Activated CD4-positive, CD25-positive, alpha-beta regulatory T cell (primary cell): Measurements from ENCODE around the gene TCF12.
"Not testable (repeated sequence)": the region's sequence is repeated elsewhere in the genome, so short reads cannot be mapped to it uniquely, and the experiment has no call there.

Experiments
- DNase-seq, 4 experiments: peaks; one replicate each; lab custom pipeline; 2025; lab: John Stamatoyannopoulos, UW

The TCF12 gene

DNA sequence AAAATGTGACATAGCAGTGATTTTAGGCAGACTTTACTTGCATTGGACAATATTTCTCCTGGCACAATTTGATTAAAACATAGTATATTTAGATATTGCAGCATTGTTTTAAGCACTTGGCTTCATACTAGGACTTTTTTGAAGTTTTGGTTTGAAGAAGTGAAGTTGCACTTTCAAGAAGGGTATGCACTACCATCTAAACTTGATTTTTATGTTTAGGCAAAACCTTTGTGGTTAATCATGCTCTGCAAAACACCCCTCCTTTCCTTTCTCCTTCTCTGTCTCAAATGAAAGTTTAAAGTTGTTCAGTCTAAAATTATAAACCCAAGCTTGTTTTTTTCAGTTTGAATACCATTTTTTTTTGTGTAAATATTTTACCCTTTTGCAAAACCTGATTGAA is 173.8 kb downstream of the TCF12 start:
- DNase-seq: no peak

DNA sequence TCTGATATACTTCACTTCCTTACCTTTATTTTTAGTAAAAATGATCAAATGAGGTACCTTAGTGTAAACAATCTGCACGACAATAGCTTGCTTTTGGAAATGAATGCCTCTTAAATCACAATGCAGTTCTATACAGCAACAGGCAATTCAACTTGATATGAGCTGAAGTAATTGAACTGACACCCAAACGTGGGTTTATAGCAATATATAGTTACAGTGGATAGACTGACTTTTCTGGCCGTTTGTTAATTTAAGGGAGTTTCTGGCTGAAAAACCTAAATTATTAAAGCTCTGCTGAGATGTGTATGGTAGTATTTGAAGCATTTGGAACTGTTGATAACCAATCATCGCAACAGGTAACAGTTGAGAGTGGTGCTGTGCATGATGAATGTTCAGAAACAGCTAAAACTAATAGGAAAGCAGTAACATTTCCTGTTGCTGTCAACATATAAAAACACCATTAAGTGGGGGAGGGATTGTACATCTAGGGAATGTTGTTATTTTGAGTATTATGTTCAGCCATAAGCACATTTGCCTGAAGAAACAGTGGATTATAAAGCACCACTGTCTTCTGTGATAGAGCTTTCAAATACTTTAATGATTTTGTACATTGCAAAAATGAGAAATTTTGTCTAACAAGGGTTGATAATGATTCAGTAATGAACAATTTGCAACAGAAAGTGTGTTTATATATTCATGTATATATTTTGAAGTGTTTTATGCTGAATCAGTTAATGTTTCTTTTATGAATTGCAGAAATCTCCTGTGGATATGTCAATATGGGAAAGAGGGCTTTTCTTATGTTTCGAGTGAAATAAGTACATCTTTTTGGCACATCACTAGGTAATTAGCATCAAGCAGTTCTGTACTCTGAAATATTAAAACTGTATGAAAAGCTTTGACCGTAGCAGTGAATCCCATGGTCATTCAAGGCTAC is 176.1 kb downstream of the TCF12 start:
- DNase-seq: no peak

DNA sequence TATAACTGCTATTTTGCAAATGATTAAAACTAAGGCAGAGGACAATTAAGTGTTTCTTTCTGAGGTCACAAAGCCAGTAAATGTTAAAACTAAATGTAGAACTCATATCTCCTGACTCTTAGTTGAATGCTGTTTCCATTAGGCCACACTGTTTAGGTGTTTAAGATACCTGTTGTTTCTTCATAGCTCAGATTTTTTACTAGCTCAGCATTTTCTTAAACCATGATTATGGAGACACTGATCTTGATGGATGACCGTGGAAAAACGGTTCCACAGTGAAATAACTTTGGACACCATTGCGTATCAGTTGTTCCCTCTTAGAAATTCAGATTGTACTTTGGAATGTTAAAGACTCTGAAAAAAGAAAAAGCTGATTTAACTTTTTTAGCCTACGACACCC is 177.5 kb downstream of the TCF12 start:
- no peak for DNase-seq

DNA sequence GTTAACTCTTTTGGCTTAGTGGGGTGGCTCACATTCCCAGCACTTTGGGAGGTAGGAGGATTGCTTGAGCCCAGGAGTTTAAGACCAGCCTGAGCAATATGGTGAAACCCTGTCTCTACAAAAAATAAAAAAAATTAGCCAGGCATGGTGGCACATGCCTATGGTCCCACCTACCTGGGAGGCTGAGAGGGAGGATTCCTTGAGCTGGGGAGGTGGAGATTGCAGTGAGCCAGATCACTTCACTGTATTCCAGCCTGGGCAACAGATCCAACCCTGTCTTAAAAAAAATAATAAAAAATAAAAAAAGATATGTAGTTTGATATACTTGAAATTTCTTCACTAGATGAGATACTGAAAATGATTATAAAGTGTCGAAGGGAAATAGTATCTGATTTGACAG is 178.8 kb downstream of the TCF12 start:
- DNase-seq: no peak

DNA sequence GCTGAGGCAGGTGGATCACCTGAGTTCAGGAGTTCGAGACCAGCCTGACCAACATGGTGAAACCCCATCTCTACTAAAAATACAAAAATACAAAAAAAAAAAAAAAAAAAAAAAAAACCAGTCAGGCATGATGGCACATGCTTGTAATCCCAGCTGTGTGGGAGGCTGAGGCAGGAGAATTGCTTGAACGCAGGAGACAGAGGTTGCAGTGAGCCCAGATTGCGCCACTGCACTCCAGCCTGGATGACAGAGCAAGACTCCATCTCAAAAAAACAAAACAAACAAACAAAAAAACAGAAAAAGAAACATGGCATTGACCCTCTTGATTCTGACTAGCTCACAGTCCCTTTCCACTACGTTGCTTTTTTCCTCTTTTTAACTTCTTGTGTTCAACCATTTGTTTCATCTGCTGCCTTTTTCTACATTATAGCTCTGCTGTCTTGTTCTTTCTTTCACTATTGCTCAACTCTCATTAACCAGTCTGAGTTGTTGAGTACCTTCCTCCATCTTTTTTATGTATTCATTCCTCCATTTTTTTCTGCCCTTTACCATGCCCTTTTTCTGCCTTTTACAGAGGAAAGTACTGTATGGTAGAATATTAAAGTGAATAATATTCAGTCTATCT is 179.6 kb downstream of the TCF12 start:
- not testable (repeated sequence) for DNase-seq

DNA sequence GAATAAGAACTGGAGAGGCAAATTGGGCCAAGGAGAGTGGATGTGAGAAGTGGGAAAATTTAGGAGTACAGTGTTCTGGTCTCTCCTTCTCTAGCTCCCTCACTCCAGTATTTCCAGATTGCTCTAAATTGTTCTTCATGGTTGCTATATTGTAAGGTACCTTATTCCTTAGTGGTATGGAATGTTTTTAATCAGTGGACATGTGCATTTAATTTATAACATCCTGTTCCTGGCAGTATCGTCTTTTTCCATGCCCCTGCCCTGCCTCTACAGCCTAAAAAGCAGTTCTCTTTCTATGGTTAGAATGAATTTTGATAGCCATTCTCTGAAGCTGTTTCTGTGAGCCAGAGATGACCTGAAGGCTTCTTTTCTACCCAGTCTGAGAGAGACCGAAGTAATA is 180.5 kb downstream of the TCF12 start:
- DNase-seq: no peak

DNA sequence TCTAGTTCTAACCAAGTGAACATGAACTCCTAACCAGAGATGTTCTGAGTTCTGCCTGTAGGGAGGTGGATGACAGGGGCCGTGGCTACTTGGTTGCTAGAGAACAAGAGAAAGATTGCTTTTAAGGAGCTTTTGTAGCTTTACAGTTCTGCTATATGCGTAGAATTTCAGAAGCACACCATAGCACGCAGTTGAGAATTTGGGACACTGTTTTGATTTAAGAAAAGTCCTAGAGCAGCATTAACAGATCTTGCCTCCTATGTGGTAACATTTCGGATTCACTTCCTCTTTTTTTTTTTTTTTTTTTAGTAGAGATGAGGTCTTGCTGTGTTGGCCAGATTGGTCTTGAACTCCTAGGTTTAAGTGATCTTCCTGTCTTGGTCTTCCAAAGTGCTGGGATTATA is 181.7 kb downstream of the TCF12 start:
- DNase-seq: no peak

DNA sequence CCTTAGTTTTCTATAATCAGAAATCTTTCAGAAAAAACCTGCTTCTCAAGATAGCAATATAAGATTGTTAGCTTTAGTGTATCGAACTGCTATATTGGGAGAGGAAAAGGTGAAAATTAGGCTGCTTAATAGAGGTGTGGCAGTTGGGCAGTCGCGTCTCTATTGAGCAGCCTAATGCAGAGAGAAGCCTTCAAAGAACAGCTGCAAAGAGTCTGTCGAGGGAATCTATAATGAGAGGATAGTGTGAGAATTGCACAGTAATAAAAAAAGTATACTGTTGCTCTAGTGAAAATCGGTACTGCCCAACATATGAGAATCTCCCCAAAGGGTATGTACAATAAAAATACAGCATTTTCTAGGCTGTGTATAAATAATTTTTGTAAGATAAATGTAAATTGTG is 184.4 kb downstream of the TCF12 start:
- no peak for DNase-seq

DNA sequence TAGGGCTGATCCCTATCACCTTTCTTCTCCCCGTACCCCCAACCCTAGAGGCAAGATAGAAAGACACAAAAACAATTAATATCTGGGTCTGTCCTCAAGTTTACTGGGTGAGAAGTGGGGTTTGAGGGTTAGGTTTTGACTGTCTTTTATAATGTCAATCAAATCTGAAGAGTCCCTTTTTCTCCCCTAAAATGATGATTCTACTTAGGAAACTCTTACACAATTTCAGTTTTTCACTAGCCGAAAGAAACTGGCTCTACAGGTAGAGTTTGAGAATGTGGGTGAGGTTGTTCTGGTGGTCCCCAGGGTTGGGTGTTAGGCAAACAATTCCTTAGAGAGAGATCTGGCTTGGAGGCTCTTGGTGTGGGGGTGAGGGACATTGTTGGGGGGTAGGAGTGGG is 189.9 kb downstream of the TCF12 start:
- DNase-seq: no peak

DNA sequence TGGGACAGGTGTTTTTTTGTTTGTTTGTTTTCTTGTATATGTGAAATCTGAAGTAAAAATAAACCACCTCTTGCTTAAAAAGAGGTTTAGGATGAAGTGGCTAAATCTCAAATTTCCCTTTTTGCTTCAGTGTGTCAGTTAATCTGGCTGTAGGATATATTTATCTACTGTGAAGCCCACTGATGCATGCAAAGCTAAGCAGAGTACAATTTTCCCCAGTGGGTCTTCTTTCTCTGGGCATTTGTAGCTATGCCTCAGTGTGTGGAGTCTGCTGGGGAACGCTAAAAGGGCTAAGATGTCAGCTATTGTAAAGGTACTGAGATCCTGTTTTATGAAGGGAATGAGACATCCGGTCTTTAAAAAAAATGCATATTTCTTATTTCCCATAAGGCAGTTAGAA is 190.6 kb downstream of the TCF12 start:
- DNase-seq: no peak

DNA sequence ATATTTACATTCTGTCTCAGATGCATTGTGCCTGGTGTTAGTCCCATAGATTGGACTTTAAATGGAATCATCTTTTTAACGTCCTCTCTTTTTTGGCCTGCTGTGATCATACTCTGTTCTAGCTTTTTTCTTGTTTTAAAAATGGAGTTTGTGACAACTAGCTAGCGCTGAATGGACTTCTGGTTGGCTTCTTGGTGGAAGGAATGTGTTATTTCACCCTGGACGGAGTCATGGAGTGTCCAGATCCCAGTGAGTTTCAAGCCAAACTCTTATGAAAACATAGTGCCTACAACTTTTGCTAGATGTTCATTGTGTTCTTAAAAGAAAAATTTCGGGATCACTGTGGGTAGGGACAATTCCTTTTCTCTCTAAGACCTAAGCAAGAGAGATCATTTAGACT is 192.6 kb downstream of the TCF12 start:
- DNase-seq: no peak

DNA sequence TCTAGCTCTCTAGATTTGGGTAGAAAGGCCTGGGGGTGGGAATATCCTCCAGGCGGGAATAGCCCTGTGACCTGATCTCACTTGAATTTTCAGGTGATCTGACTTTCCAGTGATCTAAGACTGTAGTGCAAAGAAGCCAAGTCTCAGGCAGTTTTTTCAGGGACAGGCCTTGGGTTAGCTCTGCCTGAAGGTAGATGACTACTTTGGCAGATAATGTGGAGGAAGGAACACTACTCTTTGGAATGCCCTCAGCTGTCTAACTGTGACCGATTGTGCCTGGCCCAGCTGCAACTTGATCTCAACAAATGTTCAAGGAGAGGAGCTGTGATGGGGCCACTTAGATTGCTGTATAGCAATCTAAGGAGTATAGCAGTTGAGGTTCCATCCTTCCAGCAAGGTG is 193.7 kb downstream of the TCF12 start:
- DNase-seq: no peak

DNA sequence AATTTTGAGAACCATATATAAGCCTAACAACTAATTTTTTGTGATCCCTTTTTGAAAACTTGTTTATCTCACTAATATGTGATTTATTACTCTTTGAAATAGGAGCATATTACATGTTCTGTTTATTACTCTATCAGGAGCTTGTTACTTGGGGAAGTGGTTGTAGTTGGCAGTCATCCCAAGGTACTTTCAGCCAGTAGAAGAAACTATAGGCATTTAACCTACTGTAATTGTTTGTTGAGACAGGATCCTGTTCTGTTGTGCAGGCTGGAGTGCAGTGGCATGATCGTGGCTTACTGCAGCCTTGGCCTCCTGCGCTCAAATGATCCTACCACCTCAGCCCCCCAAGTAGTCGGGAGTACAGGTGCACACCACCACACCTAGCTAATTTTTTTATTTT is 195.6 kb downstream of the TCF12 start:
- DNase-seq: no peak

DNA sequence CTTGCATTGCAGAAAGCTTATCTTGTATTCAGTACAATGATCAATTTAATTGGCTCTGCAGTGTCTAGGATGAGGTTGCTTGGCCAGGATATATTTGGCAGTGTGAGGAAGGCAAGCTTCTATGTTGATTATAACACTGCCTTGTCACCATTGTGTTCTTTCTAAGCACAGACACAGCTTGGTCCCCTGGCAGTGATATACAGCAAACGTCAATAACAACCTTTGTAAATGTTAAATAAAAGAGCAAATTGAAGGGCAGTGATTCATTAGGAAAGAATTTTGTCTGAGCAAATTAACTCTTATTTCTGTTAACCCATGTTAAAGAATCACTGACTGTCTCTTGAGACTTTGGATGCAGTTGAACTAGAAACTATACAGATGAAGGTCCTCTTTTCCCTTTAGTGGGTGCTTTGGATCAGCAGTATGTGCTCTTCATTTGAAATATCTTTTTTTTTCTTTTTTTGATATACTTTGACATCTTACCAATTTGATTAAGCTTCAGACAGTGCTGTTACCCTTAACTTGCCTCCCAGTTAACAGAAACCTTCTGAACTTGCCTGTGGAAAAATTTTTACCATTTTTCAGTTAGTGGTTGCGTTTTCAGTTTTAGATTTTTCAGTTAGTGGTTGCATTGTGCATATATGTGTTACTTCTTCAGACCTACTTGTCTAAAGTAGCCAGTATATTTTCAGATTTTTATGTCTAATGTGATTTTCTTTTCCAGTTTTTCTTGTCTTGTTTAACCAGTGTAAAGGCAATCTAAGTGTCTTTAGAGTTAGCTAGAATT is 199.8 kb downstream of the TCF12 start:
- DNase-seq: no peak

DNA sequence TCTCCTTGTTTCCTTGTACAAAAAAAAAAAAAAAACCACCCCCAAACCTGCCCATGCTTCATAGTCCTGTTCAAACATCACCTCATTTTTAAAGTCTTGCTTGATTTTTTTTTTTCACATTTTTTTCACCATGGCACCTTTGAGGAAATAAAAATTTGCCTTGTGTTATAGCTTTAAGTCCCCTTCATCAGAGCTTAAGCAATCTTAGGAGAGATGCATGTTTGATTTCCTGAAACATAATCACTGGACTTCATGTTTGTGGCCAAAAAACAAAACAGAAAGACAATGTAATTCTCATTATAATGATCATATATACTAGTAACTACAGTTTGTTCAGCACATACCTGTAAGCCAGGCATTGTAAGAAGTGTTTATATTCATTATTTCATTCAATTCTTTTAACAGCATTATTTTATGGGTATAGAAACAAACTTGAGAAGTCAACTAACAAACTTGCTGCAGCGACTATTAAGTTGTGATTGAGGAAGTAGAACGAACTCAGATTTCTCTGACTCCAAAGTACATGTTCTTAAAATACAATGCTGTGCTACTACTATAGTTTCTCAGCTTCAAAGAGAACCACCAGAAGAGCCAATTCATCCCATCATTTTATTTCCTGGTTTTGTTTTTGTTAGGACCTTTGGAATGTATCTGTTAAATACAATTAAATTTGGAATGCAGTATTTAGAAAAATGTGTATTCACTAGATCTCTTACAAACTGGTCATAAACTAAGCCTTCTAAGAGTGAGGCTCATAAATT is 203.8 kb downstream of the TCF12 start:
- DNase-seq: no peak

DNA sequence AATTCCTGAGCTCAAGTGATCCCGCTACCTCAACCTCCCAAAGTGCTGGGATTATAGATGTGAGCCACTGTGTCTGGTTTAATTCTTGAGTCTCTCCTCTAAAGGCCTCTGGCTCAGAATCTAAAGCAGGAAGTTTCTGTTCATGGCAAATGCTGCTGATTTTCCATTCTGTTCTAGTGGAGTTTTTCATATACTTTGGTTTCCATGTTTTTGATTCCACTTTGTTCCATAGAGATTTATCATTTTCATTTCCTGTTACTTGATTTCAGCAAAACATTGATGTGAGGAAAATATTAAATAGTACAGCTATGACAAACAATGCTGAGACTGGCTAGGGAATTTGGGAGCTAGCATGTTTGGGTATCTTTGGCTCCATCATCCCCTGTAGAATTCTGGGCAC is 205.6 kb downstream of the TCF12 start:
- DNase-seq: no peak

DNA sequence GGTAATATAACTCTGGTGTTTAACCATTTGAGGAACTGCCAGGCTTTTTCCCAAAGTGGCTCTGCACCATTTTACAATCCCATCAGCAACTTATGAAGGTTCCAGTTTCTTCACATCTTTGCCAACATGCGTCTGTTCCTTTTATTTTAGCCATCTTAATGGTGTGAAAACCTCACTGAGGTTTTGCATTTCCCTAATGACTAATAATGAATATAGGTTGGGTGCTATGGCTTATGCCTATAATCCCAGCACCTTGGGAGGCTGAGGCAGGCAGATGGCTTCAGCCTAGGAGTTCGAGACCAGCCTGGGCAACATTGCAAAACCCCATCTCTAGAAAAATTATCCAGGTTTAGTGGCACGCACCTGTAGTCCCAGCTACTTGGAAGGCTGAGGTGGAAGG is 210.6 kb downstream of the TCF12 start:
- no peak for DNase-seq

DNA sequence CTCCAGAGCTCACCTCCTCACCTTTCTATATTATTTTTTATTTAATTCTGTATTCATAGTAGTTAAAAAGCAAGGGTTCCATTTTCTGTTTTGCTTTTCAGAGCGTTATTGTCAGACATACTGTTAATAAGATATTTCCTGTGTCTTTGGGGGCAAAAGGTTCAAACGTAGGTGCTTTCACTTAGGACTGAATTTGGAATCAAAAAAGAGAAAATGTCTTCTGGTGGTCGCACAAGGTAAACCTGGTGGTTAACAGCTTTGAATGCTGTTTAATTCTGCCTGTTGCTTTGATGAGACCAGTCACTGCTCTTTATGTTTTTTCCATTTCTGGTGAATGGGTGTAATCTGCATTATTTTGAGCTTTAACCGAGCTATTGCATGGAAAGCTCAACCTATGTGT is 212.5 kb downstream of the TCF12 start:
- no peak for DNase-seq

DNA sequence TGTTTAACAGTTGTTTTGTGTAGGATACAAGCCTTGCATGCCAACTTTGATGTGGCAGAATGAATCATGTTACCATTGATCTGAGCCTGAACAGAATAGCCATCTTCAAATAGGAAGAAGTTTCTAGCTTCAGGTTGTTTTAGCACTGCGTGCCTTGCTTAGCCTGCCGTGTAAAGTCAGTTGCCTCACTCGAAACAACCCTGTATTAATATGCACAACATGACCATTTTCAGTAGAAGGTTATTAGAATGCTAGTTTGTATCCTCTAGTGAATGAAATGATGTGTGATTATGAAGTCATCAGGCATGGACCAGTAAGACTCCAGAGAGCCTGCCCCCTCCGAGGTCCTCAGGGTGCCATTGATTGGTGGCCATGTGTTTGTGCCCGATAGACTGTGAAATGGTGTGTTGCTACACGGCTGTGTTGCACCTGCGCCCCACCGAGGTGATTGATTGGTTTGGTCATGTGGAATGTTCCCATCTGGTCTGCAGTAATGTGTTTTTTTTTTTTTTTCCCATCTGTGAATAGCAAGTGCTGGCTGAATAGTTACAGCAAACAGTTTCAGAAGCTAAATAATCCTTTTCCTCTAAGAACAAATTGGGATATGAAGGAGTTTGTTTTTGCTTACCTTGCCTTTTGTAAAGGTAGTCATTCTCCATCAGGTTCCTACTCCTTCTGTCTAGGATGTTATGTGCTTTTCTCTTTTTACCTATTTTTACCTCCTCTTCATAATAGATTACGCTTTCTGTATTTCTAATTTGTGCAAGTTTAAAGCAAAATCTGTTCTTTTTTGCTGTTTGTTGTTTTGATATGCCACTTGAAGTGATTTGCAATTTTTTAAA is 214.9 kb downstream of the TCF12 start:
- DNase-seq: no peak

DNA sequence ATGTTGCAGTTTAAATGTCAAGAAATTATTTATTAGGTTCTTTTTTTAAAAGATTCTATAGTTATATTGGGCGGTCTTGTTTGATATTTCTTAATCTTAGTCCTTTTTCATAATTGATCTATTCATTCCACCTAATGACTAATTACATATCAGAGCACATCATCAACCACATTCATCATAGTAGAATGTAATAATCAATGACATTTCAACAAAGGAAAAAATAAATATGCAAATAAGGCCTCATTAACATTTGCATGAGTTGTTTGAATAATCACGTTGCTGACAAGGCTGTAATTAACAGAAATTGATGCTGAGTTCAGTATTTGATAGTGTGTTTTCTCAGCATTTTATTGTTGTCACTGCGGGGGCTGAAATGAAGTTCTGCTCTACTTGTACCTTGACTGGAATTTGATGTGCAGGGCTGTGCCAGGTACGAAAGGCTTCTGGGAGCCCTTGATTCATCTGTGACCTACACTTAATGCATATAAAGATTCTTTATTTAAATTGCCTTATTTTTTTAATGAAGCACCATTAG is 215.7 kb downstream of the TCF12 start:
- DNase-seq: no peak

DNA sequence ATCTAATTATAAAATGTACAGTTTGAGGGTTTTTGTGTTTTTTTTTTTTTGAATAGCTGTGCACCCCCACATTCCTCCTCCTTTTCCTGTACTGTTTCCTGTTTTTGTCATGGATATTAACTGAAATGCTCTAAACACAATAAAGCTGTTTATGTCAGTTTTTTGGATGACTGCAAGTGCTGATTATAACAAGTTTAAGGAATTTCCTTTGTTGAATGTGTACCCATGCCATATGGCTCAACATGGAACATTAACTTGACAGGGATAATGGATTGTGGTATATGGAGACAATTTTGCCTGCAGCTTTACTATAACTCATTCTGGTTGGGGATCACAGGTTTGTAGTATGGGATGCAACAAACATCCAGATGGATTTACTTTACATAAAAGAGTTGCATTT is 216.4 kb downstream of the TCF12 start:
- no peak for DNase-seq
